ENCODE data around the gene SLC25A24. TPM values are rescaled to one million over a fixed set of nuclear protein-coding genes. Genes with fewer than 3 reads are reported as not detected.
"Not testable (repeated sequence)": the region's sequence is repeated elsewhere in the genome, so short reads cannot be mapped to it uniquely, and the experiment has no call there.

Gene SLC25A24
- total and polyA plus RNA-seq, 4 donors = 17.9 to 73.2 (median 38.2) TPM

- TF ChIP-seq CTCF (IDR thresholded peaks at IDR 0.05; ENCODE audit: control extremely low read depth, extremely low read depth) = no peak
- ATAC-seq (ENCODE audit: insufficient read depth, low FRiP score) = no peak
- Histone ChIP-seq H3K4me3 (no peak overlapping the region), H3K27me3 (ENCODE audit: control insufficient read depth in 3 of 3, insufficient read depth in 3 of 3, low read length in 2 of 3) (no peaks in the 10 kb centered on the region), H3K36me3 (ENCODE audit: control insufficient read depth in 4 of 4, insufficient read depth in 4 of 4, low read length in 4 of 4) (peaks cover 6 to 38% (median 20%) of the 10 kb centered on the region in 4 donors), H3K9ac (ENCODE audit: insufficient read depth in 1 of 2, low read length in 2 of 2) (no peak overlapping the region), H3K4me1 (ENCODE audit: control insufficient read depth in 5 of 5, insufficient read depth in 5 of 5, low read length in 5 of 5) (no peaks in the 10 kb centered on the region), H3K27ac (ENCODE audit: low read depth in 1 of 2, low read length in 1 of 2) (no peak overlapping the region), H3K9me3 (ENCODE audit: control insufficient read depth in 4 of 4, insufficient read depth in 3 of 4, low read length in 3 of 4) (peaks cover 0 to 4% (median 0%) of the 10 kb centered on the region in 4 donors)
- DNase-seq = no peak
- 48 to 49% methylated on average over 2 of the region's 2 CpGs for WGBS, 2 donors
Observed at GRCh38 chr1:108182959-108183700, 17.0 kb downstream of the SLC25A24 start.

DNA sequence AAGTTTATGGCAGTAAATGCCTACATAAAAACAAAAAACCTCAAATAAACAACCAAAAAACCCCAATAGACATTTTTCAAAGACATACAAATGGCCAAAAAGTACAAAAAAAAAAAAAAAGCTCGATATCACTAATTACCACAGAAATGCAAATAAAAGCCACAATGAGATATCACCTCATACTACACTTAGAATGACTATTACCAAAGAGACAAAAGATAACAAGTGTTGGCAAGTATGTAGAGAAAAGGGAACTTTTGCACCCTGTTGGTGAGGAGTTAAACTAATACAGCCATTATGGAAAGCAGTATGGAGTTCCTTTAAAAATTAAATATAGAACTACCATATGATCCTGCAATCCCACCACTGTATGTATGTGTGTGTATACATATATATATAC, 21.1 kb downstream of the SLC25A24 start:
- Histone ChIP-seq H3K27ac (ENCODE audit: low read depth in 1 of 2, low read length in 1 of 2) (no peak overlapping the region), H3K9ac (ENCODE audit: insufficient read depth in 1 of 2, low read length in 2 of 2) (no peak overlapping the region), H3K27me3 (ENCODE audit: control insufficient read depth in 3 of 3, insufficient read depth in 3 of 3, low read length in 2 of 3) (no peaks in the 10 kb centered on the region), H3K4me3 (no peak overlapping the region), H3K4me1 (ENCODE audit: control insufficient read depth in 5 of 5, insufficient read depth in 5 of 5, low read length in 5 of 5) (peaks cover 0 to 2% (median 0%) of the 10 kb centered on the region in 5 donors), H3K9me3 (ENCODE audit: control insufficient read depth in 4 of 4, insufficient read depth in 3 of 4, low read length in 3 of 4) (peaks cover 0 to 11% (median 6%) of the 10 kb centered on the region in 4 donors), H3K36me3 (ENCODE audit: control insufficient read depth in 4 of 4, insufficient read depth in 4 of 4, low read length in 4 of 4) (peaks cover 8 to 57% (median 31%) of the 10 kb centered on the region in 4 donors)
- DNase-seq = no peak
- WGBS, 2 donors = 91 to 92% methylated on average over 1 of the region's 1 CpG
- ATAC-seq (ENCODE audit: insufficient read depth, low FRiP score) = no peak
- TF ChIP-seq CTCF (IDR thresholded peaks at IDR 0.05; ENCODE audit: control extremely low read depth, extremely low read depth) = no peak

DNA sequence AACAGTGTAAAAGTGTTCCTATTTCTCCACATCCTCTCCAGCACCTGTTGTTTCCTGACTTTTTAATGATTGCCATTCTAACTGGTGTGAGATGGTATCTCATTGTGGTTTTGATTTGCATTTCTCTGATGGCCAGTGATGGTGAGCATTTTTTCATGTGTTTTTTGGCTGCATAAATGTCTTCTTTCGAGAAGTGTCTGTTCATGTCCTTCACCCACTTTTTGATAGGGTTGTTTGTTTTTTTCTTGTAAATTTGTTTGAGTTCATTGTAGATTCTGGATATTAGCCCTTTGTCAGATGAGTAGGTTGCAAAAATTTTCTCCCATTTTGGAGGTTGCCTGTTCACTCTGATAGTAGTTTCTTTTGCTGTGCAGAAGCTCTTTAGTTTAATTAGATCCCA, 37.7 kb downstream of the SLC25A24 start:
- ATAC-seq (ENCODE audit: insufficient read depth, low FRiP score); H3K9me3 ChIP-seq (ENCODE audit: control insufficient read depth in 4 of 4, insufficient read depth in 3 of 4, low read length in 3 of 4); H3K27me3 ChIP-seq (ENCODE audit: control insufficient read depth in 3 of 3, insufficient read depth in 3 of 3, low read length in 2 of 3); H3K27ac ChIP-seq (ENCODE audit: low read depth in 1 of 2, low read length in 1 of 2); H3K4me3 ChIP-seq; H3K4me1 ChIP-seq (ENCODE audit: control insufficient read depth in 5 of 5, insufficient read depth in 5 of 5, low read length in 5 of 5); DNase-seq; H3K9ac ChIP-seq (ENCODE audit: insufficient read depth in 1 of 2, low read length in 2 of 2): not testable (repeated sequence)
- WGBS, 2 donors = no CpG with 5 or more reads among the region's 1 CpG
- peaks cover under 1 to 12% (median 6%) of the 10 kb centered on the region in 4 donors for H3K36me3 ChIP-seq (ENCODE audit: control insufficient read depth in 4 of 4, insufficient read depth in 4 of 4, low read length in 4 of 4)

GRCh38 chr1:108159951-108160350, 40.2 kb downstream of the SLC25A24 start:
- not testable (repeated sequence) for H3K27ac ChIP-seq (ENCODE audit: low read depth in 1 of 2, low read length in 1 of 2); H3K4me1 ChIP-seq (ENCODE audit: control insufficient read depth in 5 of 5, insufficient read depth in 5 of 5, low read length in 5 of 5); H3K9ac ChIP-seq (ENCODE audit: insufficient read depth in 1 of 2, low read length in 2 of 2); H3K9me3 ChIP-seq (ENCODE audit: control insufficient read depth in 4 of 4, insufficient read depth in 3 of 4, low read length in 3 of 4); H3K27me3 ChIP-seq (ENCODE audit: control insufficient read depth in 3 of 3, insufficient read depth in 3 of 3, low read length in 2 of 3); H3K4me3 ChIP-seq; ATAC-seq (ENCODE audit: insufficient read depth, low FRiP score); DNase-seq
- WGBS, 2 donors = 98% methylated on average over 11 to 25 of the region's 30 CpGs
- peaks cover 4 to 20% (median 12%) of the 10 kb centered on the region in 4 donors for H3K36me3 ChIP-seq (ENCODE audit: control insufficient read depth in 4 of 4, insufficient read depth in 4 of 4, low read length in 4 of 4)
